Activated T-helper 2 cell treated with anti-CD3 and anti-CD28 coated beads, Interferon-gamma antibody, Interleukin-2, Interleukin-4, amounts not matched to agents 10 μg/mL and 5 μg/mL and 100 μg/mL, durations not matched to agents 14 hours and 24 hours and 36 hours (primary cell): Measurements from ENCODE around the gene RASA3. TPM values are rescaled to one million over a fixed set of nuclear protein-coding genes. Genes with fewer than 3 reads are reported as not detected.

Source experiments
- DNase-seq: peaks from one replicate; pipeline ENCODE4 v3.0.0; 2021; ENCODE audit warnings: low spot score
- H3K27ac Mint-ChIP-seq: one replicate; pipeline ENCODE4 v1.8.0; 2021; ENCODE audit warnings: mixed read lengths
- H3K27me3 Mint-ChIP-seq: one replicate; pipeline ENCODE4 v1.8.0; 2021; ENCODE audit warnings: low read depth, mixed read lengths
- H3K36me3 Mint-ChIP-seq: one replicate; pipeline ENCODE4 v1.8.0; 2021; ENCODE audit warnings: low read depth, mixed read lengths
- H3K4me1 Mint-ChIP-seq: one replicate; pipeline ENCODE4 v1.8.0; 2021; ENCODE audit warnings: low read depth, mixed read lengths
- H3K4me3 Mint-ChIP-seq: one replicate; pipeline ENCODE4 v1.8.0; 2021; ENCODE audit warnings: low read depth, mild to moderate bottlenecking, moderate library complexity, mixed read lengths
- H3K9me3 Mint-ChIP-seq: one replicate; pipeline ENCODE4 v1.8.0; 2021; ENCODE audit warnings: mixed read lengths
- intact Hi-C: fragments of 100-400 bp; cut with micrococcal nuclease; formaldehyde crosslinking; loops from one replicate; pipeline ENCODE4 v1.15.1; 2023
- total RNA-seq: library from RNA; stranded (reverse); gene quantifications from 2 replicates; pipeline ENCODE4 v1.2.3, GENCODE V29; 2022

Gene RASA3
- total RNA-seq, 1 donor from 2014 or later, result 13.9 TPM

- Mint-ChIP-seq H3K27me3 (no peaks in the 10 kb centered on the region), H3K27ac (peak overlapping the region; percentile 89), H3K36me3 (peaks cover 10% of the 10 kb centered on the region)
Observed at GRCh38 chr13:114064450-114065140, 67.8 kb downstream of the RASA3 start.

GRCh38 chr13:114063545-114064449, 68.6 kb downstream of the RASA3 start:
- Mint-ChIP-seq H3K9me3 (no peaks in the 10 kb centered on the region), H3K27me3 (no peaks in the 10 kb centered on the region), H3K4me3 (peak overlapping the region; percentile 70), H3K36me3 (peaks cover 5% of the 10 kb centered on the region), H3K4me1 (peaks cover 42% of the 10 kb centered on the region), H3K27ac (peak overlapping the region; percentile 89)
- intact Hi-C loops, result no loop called here
- no peak for DNase-seq

More at GRCh38 chr13:114064450-114065140, 67.8 kb downstream of the RASA3 start:
- DNase-seq, result no peak
- peak overlapping the region; percentile 70 for H3K4me3 Mint-ChIP-seq
- intact Hi-C loops, result loop anchor here (1.0 to 5.0 kb wide), 4 partner anchors 48 to 132 kb away; no protein-coding TSS in a partner anchor
- peaks cover 43% of the 10 kb centered on the region for H3K4me1 Mint-ChIP-seq
- H3K9me3 Mint-ChIP-seq, result no peaks in the 10 kb centered on the region

GRCh38 chr13:114062754-114063153, 69.7 kb downstream of the RASA3 start:
- H3K27me3 Mint-ChIP-seq, result no peaks in the 10 kb centered on the region
- no peaks in the 10 kb centered on the region for H3K9me3 Mint-ChIP-seq
- intact Hi-C loops, result no loop called here
- DNase-seq, result no peak
- H3K27ac Mint-ChIP-seq, result no peak overlapping the region
- no peak overlapping the region for H3K4me3 Mint-ChIP-seq
- peaks cover 3% of the 10 kb centered on the region for H3K36me3 Mint-ChIP-seq
- H3K4me1 Mint-ChIP-seq, result peaks cover 32% of the 10 kb centered on the region

GRCh38 chr13:114062341-114062740, 70.1 kb downstream of the RASA3 start:
- no peak for DNase-seq
- no peaks in the 10 kb centered on the region for H3K36me3 Mint-ChIP-seq
- intact Hi-C loops, result no loop called here
- H3K9me3 Mint-ChIP-seq, result no peaks in the 10 kb centered on the region
- H3K4me1 Mint-ChIP-seq, result peaks cover 28% of the 10 kb centered on the region
- no peak overlapping the region for H3K27ac Mint-ChIP-seq
- no peaks in the 10 kb centered on the region for H3K27me3 Mint-ChIP-seq
- no peak overlapping the region for H3K4me3 Mint-ChIP-seq

GRCh38 chr13:114061744-114062143, 70.7 kb downstream of the RASA3 start:
- intact Hi-C loops, result no loop called here
- Mint-ChIP-seq H3K9me3 (no peaks in the 10 kb centered on the region), H3K27me3 (no peaks in the 10 kb centered on the region), H3K4me3 (no peak overlapping the region), H3K36me3 (no peaks in the 10 kb centered on the region), H3K27ac (no peak overlapping the region), H3K4me1 (peaks cover 27% of the 10 kb centered on the region)
- no peak for DNase-seq

GRCh38 chr13:114061047-114061446, 71.4 kb downstream of the RASA3 start:
- Mint-ChIP-seq H3K27me3 (no peaks in the 10 kb centered on the region), H3K4me1 (peaks cover 24% of the 10 kb centered on the region), H3K4me3 (no peak overlapping the region), H3K9me3 (no peaks in the 10 kb centered on the region), H3K36me3 (peaks cover 2% of the 10 kb centered on the region), H3K27ac (no peak overlapping the region)
- intact Hi-C loops, result no loop called here
- no peak for DNase-seq

GRCh38 chr13:114059946-114060860, 72.2 kb downstream of the RASA3 start:
- Mint-ChIP-seq H3K4me3 (no peak overlapping the region), H3K4me1 (peaks cover 15% of the 10 kb centered on the region), H3K27me3 (no peaks in the 10 kb centered on the region), H3K9me3 (no peaks in the 10 kb centered on the region), H3K27ac (no peak overlapping the region), H3K36me3 (peaks cover 3% of the 10 kb centered on the region)
- intact Hi-C loops, result no loop called here
- DNase-seq, result no peak

GRCh38 chr13:114059428-114059827, 73.0 kb downstream of the RASA3 start:
- Mint-ChIP-seq H3K4me3 (no peak overlapping the region), H3K9me3 (no peaks in the 10 kb centered on the region), H3K36me3 (peaks cover 3% of the 10 kb centered on the region), H3K27ac (no peak overlapping the region), H3K4me1 (peaks cover 7% of the 10 kb centered on the region), H3K27me3 (no peaks in the 10 kb centered on the region)
- intact Hi-C loops, result no loop called here
- no peak for DNase-seq

GRCh38 chr13:114058051-114058867, 74.2 kb downstream of the RASA3 start:
- intact Hi-C loops, result no loop called here
- Mint-ChIP-seq H3K36me3 (peaks cover 3% of the 10 kb centered on the region), H3K27me3 (no peaks in the 10 kb centered on the region), H3K4me1 (peaks cover under 1% of the 10 kb centered on the region), H3K9me3 (no peaks in the 10 kb centered on the region), H3K4me3 (no peak overlapping the region), H3K27ac (no peak overlapping the region)
- DNase-seq, result no peak

- no peak for DNase-seq
- no peak overlapping the region for H3K27ac Mint-ChIP-seq
- no peak overlapping the region for H3K4me3 Mint-ChIP-seq
- H3K9me3 Mint-ChIP-seq, result no peaks in the 10 kb centered on the region
- peaks cover 3% of the 10 kb centered on the region for H3K4me1 Mint-ChIP-seq
- no peaks in the 10 kb centered on the region for H3K27me3 Mint-ChIP-seq
- intact Hi-C loops, result no loop called here
- peaks cover 3% of the 10 kb centered on the region for H3K36me3 Mint-ChIP-seq
Observed at GRCh38 chr13:114057166-114058050, 75.0 kb downstream of the RASA3 start.
